Neural cell (in vitro differentiated cells): ENCODE measurements around the gene ANKRD29. TPM values are rescaled to one million over a fixed set of nuclear protein-coding genes. Genes with fewer than 3 reads are reported as not detected.
"Not testable (repeated sequence)": the region's sequence is repeated elsewhere in the genome, so short reads cannot be mapped to it uniquely, and the experiment has no call there.

Experiments used
- H2AFZ ChIP-seq: fragments of 200-600, 300-800 bp; sonication (generic), shearing (Covaris generic); 2 replicates; pipeline ENCODE4 v1.6.0; 2014; ENCODE audit warnings: low read depth, mild to moderate bottlenecking, antibody characterized with exemption, low read length, moderate library complexity
- H3F3A ChIP-seq: fragments of 200-600 bp; shearing (Covaris generic); 2 replicates; pipeline ENCODE4 v1.6.1; 2016; ENCODE audit warnings: mild to moderate bottlenecking, moderate library complexity, mixed read lengths, antibody characterized with exemption, low read length; ENCODE audit not compliant: insufficient read depth, poor library complexity, severe bottlenecking
- H3K27ac ChIP-seq: fragments of 200-600, 300-800 bp; sonication (generic), shearing (Covaris generic); 2 replicates; pipeline ENCODE4 v1.5.1; 2014; ENCODE audit warnings: mild to moderate bottlenecking, low read length, moderate library complexity
- H3K27me3 ChIP-seq: fragments of 300-800, 200-600 bp; sonication (generic), shearing (Covaris generic); 2 replicates; pipeline ENCODE4 v1.6.0; 2014; ENCODE audit warnings: mild to moderate bottlenecking, low read depth, low read length, moderate library complexity; ENCODE audit not compliant: insufficient read depth
- H3K36me3 ChIP-seq: fragments of 300-800, 200-600 bp; sonication (generic), shearing (Covaris generic); 2 replicates; pipeline ENCODE4 v1.5.1; 2014; ENCODE audit warnings: mild to moderate bottlenecking, antibody characterized with exemption, low read length, moderate library complexity; ENCODE audit not compliant: insufficient read depth
- H3K4me2 ChIP-seq: fragments of 300-800, 200-600 bp; sonication (generic), shearing (Covaris generic); 2 replicates; pipeline ENCODE4 v1.6.0; 2014; ENCODE audit warnings: mild to moderate bottlenecking, low read length
- H3K4me3 ChIP-seq: fragments of 300-800, 200-600 bp; sonication (generic), shearing (Covaris generic); 2 replicates; pipeline ENCODE4 v1.5.1; 2014; ENCODE audit warnings: mild to moderate bottlenecking, low read length, moderate library complexity
- H3K79me2 ChIP-seq: fragments of 200-600 bp; shearing (Covaris generic); replicated peaks from 2 replicates; pipeline ENCODE4 v1.6.0; 2014; ENCODE audit warnings: mild to moderate bottlenecking, low read length, moderate library complexity; ENCODE audit not compliant: insufficient read depth
- H3K9ac ChIP-seq: fragments of 300-800, 200-600 bp; sonication (generic), shearing (Covaris generic); 2 replicates; pipeline ENCODE4 v1.6.1; 2016; ENCODE audit warnings: mild to moderate bottlenecking, low read length, mixed read lengths
- H3K9me2 ChIP-seq: fragments of 200-600 bp; shearing (Covaris generic); 2 replicates; pipeline ENCODE4 v1.6.1; 2016; ENCODE audit warnings: mild to moderate bottlenecking, low read length, mixed read lengths; ENCODE audit not compliant: insufficient read depth
- H3K9me3 ChIP-seq: fragments of 200-600, 300-800 bp; sonication (generic), shearing (Covaris generic); 2 replicates; pipeline ENCODE4 v1.6.1; 2016; ENCODE audit warnings: mild to moderate bottlenecking, mixed run types, low read length, moderate library complexity, mixed read lengths
- H4K20me1 ChIP-seq: fragments of 200-600 bp; shearing (Covaris generic); 2 replicates; pipeline ENCODE4 v1.6.1; 2016; ENCODE audit warnings: mild to moderate bottlenecking, mixed run types; ENCODE audit not compliant: insufficient read depth
- EP300 ChIP-seq: fragments of 450-650 bp; conservative IDR thresholded peaks from 2 replicates; pipeline ENCODE4 v1.6.1; 2014; ENCODE audit warnings: antibody characterized with exemption, mild to moderate bottlenecking, moderate library complexity; ENCODE audit not compliant: poor library complexity, severe bottlenecking
- EZH2 ChIP-seq: fragments of 200-600, 300-800 bp; shearing (Covaris generic), sonication (generic); IDR thresholded peaks from 2 replicates; pipeline ENCODE4 v1.6.1; 2014; ENCODE audit warnings: antibody characterized with exemption, low read length, borderline replicate concordance, mild to moderate bottlenecking; ENCODE audit not compliant: insufficient read depth, poor library complexity, severe bottlenecking
- MXI1 ChIP-seq: fragments of 450-650 bp; conservative IDR thresholded peaks from 2 replicates; pipeline ENCODE4 v1.6.1; 2014; ENCODE audit warnings: antibody characterized with exemption, mild to moderate bottlenecking; ENCODE audit not compliant: poor library complexity, severe bottlenecking
- POLR2AphosphoS5 ChIP-seq: IDR thresholded peaks from 2 replicates; pipeline ENCODE4 v1.6.1; 2012
- RAD21 ChIP-seq: fragments of 450-650 bp; conservative IDR thresholded peaks from 2 replicates; pipeline ENCODE4 v1.6.1; 2014; ENCODE audit warnings: antibody characterized with exemption, mild to moderate bottlenecking, moderate library complexity
- SMC3 ChIP-seq: fragments of 450-650 bp; conservative IDR thresholded peaks from 2 replicates; pipeline ENCODE4 v1.6.1; 2014; ENCODE audit warnings: antibody characterized with exemption, mild to moderate bottlenecking, moderate library complexity; ENCODE audit not compliant: poor library complexity
- TAF1 ChIP-seq: IDR thresholded peaks from 2 replicates; pipeline ENCODE4 v1.6.1; 2012; ENCODE audit warnings: low read depth
- polyA plus RNA-seq: library from polyadenylated mRNA; depleted of rRNA; stranded (reverse); fragments of >200 nt; gene quantifications from 2 replicates; pipeline ENCODE4 v1.2.3, GENCODE V29; 2014
- TF ChIP-seq, protein P1 (sequence below): IDR thresholded peaks from 2 replicates; pipeline ENCODE4 v1.6.1; 2012; ENCODE audit warnings: borderline replicate concordance
- TF ChIP-seq, protein P2 (sequence below): fragments of 450-650 bp; IDR thresholded peaks from 2 replicates; pipeline ENCODE4 v1.5.1; 2014; ENCODE audit warnings: antibody characterized with exemption, mild to moderate bottlenecking, moderate library complexity; ENCODE audit not compliant: poor library complexity, severe bottlenecking

ANKRD29 gene
- polyA plus RNA-seq, 1 donor from 2014 or later, result 4.9 TPM

DNA sequence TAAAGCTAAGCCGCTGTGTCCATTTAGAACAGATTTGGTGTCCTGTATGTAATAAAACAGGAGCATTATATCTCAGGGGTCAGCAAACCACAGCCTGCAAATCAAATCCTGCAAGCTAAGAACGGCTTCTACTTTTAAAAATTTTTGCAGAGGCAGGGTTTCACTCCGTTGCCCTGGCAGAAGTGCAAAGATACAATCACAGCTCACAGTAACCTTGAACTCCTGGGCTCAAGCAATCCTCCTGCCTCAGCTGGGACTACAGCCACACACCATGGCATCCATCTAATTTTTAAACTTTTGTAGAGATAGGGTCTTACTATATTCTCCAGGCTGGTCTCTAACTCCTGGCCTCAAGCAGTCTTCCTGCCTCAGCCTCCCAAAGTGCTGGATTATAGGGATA lies 47.8 kb downstream of the ANKRD29 start:
- no peak overlapping the region for H3K4me2 ChIP-seq
- no peak overlapping the region for H3K9ac ChIP-seq
- no peaks in the 10 kb centered on the region for H3K9me3 ChIP-seq
- no peak overlapping the region for H2AFZ ChIP-seq
- H3K79me2 ChIP-seq, result no peaks in the 10 kb centered on the region
- H3K27me3 ChIP-seq, result peaks cover 15% of the 10 kb centered on the region
- H3K4me3 ChIP-seq, result no peak overlapping the region
- H3K36me3 ChIP-seq, result no peaks in the 10 kb centered on the region
- no peaks in the 10 kb centered on the region for H3K9me2 ChIP-seq
- H3F3A ChIP-seq, result no peaks in the 10 kb centered on the region
- TF ChIP-seq TAF1, result no peak
- no peak for TF ChIP-seq RAD21
- no peak for TF ChIP-seq EP300
- TF ChIP-seq EZH2, result no peak
- TF ChIP-seq, protein P1, sequence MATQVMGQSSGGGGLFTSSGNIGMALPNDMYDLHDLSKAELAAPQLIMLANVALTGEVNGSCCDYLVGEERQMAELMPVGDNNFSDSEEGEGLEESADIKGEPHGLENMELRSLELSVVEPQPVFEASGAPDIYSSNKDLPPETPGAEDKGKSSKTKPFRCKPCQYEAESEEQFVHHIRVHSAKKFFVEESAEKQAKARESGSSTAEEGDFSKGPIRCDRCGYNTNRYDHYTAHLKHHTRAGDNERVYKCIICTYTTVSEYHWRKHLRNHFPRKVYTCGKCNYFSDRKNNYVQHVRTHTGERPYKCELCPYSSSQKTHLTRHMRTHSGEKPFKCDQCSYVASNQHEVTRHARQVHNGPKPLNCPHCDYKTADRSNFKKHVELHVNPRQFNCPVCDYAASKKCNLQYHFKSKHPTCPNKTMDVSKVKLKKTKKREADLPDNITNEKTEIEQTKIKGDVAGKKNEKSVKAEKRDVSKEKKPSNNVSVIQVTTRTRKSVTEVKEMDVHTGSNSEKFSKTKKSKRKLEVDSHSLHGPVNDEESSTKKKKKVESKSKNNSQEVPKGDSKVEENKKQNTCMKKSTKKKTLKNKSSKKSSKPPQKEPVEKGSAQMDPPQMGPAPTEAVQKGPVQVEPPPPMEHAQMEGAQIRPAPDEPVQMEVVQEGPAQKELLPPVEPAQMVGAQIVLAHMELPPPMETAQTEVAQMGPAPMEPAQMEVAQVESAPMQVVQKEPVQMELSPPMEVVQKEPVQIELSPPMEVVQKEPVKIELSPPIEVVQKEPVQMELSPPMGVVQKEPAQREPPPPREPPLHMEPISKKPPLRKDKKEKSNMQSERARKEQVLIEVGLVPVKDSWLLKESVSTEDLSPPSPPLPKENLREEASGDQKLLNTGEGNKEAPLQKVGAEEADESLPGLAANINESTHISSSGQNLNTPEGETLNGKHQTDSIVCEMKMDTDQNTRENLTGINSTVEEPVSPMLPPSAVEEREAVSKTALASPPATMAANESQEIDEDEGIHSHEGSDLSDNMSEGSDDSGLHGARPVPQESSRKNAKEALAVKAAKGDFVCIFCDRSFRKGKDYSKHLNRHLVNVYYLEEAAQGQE, result no peak
- no peak for TF ChIP-seq SMC3
- no peak for TF ChIP-seq POLR2AphosphoS5
- TF ChIP-seq, protein P2, sequence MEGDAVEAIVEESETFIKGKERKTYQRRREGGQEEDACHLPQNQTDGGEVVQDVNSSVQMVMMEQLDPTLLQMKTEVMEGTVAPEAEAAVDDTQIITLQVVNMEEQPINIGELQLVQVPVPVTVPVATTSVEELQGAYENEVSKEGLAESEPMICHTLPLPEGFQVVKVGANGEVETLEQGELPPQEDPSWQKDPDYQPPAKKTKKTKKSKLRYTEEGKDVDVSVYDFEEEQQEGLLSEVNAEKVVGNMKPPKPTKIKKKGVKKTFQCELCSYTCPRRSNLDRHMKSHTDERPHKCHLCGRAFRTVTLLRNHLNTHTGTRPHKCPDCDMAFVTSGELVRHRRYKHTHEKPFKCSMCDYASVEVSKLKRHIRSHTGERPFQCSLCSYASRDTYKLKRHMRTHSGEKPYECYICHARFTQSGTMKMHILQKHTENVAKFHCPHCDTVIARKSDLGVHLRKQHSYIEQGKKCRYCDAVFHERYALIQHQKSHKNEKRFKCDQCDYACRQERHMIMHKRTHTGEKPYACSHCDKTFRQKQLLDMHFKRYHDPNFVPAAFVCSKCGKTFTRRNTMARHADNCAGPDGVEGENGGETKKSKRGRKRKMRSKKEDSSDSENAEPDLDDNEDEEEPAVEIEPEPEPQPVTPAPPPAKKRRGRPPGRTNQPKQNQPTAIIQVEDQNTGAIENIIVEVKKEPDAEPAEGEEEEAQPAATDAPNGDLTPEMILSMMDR, result no peak
- no peaks in the 10 kb centered on the region for H4K20me1 ChIP-seq
- H3K27ac ChIP-seq, result no peak overlapping the region

DNA sequence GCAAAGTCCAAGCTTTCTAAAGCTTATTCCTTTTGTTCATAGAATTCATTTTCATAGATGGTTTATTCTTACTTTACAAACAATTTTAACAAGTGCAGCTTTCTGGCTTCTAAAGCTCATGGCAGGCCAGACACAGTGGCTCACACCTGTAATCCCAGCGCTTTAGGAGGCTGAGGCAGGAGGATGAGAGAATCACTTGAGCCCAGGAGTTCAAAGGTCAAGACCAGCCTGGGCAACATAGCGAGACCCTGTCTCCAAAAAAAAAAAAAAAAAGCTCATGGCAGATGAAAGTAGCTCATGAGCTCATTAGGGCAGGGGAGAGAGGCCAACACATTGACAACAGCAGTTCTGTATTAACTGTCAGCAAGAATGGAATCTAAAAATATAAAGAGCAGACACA lies 48.3 kb downstream of the ANKRD29 start:
- Histone ChIP-seq H3F3A (no peaks in the 10 kb centered on the region), H3K9me2 (no peaks in the 10 kb centered on the region), H3K4me3 (no peak overlapping the region), H4K20me1 (no peaks in the 10 kb centered on the region), H3K27me3 (peaks cover 10% of the 10 kb centered on the region), H3K36me3 (no peaks in the 10 kb centered on the region), H3K79me2 (no peaks in the 10 kb centered on the region), H3K4me2 (no peak overlapping the region), H3K27ac (no peak overlapping the region), H3K9me3 (no peaks in the 10 kb centered on the region), H3K9ac (no peak overlapping the region), H2AFZ (no peak overlapping the region)
- TF ChIP-seq SMC3, result no peak
- no peak for TF ChIP-seq EP300
- TF ChIP-seq EZH2, result no peak
- no peak for TF ChIP-seq TAF1
- TF ChIP-seq POLR2AphosphoS5, result no peak
- TF ChIP-seq, protein P2, result no peak
- TF ChIP-seq, protein P1, result no peak
- no peak for TF ChIP-seq RAD21
- no peak for TF ChIP-seq MXI1

DNA sequence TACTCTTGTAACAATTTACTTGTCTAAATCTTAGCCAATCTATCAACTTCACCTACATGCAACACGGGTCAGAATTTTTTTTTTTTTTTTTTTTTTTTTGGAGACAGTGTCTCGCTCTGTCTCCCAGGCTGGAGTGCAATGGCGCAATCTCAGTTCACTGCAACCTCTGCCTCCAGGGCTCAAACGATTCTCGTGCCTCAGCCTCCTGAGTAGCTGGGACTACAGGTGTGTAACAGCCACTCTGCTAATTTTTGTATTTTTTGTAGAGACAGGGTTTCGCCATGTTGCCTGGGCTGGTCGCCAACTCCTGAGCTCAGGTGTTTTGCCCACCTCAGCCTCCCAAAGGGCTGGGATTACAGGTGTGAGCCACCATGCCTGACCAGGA lies 49.6 kb downstream of the ANKRD29 start:
- H3F3A ChIP-seq, H3K79me2 ChIP-seq, H4K20me1 ChIP-seq, H2AFZ ChIP-seq, H3K4me2 ChIP-seq, H3K27ac ChIP-seq, H3K9me2 ChIP-seq, H3K36me3 ChIP-seq, H3K9me3 ChIP-seq, H3K9ac ChIP-seq, H3K27me3 ChIP-seq, H3K4me3 ChIP-seq: not testable (repeated sequence)
